ENCODE data around the gene OR8S1.
"Not testable (repeated sequence)": the region's sequence is repeated elsewhere in the genome, so short reads cannot be mapped to it uniquely, and the experiment has no call there.

Gene OR8S1

GRCh38 chr12:48553666-48554343 lies 28.4 kb downstream of the OR8S1 start:
- H3K36me3 ChIP-seq (ENCODE audit: low read length); H3K4me3 ChIP-seq (ENCODE audit: insufficient read depth, low read length, poor library complexity, severe bottlenecking); H3K27me3 ChIP-seq (ENCODE audit: low read length); H3K4me2 ChIP-seq (ENCODE audit: low read depth, low read length, poor library complexity, severe bottlenecking); H3K9me3 ChIP-seq (ENCODE audit: insufficient read depth, low read length); H3K9me2 ChIP-seq (replicated peaks; ENCODE audit: insufficient read depth, low read length); H2AFZ ChIP-seq (ENCODE audit: low read depth, low read length, severe bottlenecking); H4K20me1 ChIP-seq (ENCODE audit: low read depth, low read length); H3K79me2 ChIP-seq (ENCODE audit: insufficient read depth, low read length); H3K27ac ChIP-seq (ENCODE audit: low read depth, low read length); H3F3A ChIP-seq (ENCODE audit: insufficient read depth); H3K9ac ChIP-seq (ENCODE audit: low read length): not testable (repeated sequence)

GRCh38 chr12:48556631-48557030 lies 31.2 kb downstream of the OR8S1 start:
- Histone ChIP-seq H4K20me1 (ENCODE audit: low read depth, low read length) (no peaks in the 10 kb centered on the region), H3F3A (ENCODE audit: insufficient read depth) (no peaks in the 10 kb centered on the region), H3K9ac (ENCODE audit: low read length) (no peak overlapping the region), H3K27ac (ENCODE audit: low read depth, low read length) (no peak overlapping the region), H3K9me3 (ENCODE audit: insufficient read depth, low read length) (no peaks in the 10 kb centered on the region), H3K79me2 (ENCODE audit: insufficient read depth, low read length) (no peaks in the 10 kb centered on the region), H2AFZ (ENCODE audit: low read depth, low read length, severe bottlenecking) (no peak overlapping the region), H3K36me3 (ENCODE audit: low read length) (no peaks in the 10 kb centered on the region), H3K4me2 (ENCODE audit: low read depth, low read length, poor library complexity, severe bottlenecking) (no peak overlapping the region), H3K27me3 (ENCODE audit: low read length) (no peaks in the 10 kb centered on the region), H3K9me2 (replicated peaks; ENCODE audit: insufficient read depth, low read length) (no peaks in the 10 kb centered on the region), H3K4me3 (ENCODE audit: insufficient read depth, low read length, poor library complexity, severe bottlenecking) (no peak overlapping the region)
- TF ChIP-seq CTCF (IDR thresholded peaks at IDR 0.05; ENCODE audit: insufficient read depth, low read length, poor library complexity, severe bottlenecking) (no peak), EZH2phosphoT487 (conservative IDR thresholded peaks at IDR 0.05; ENCODE audit: low read length) (no peak)

- no peak overlapping the region for H3K4me3 ChIP-seq (ENCODE audit: insufficient read depth, low read length, poor library complexity, severe bottlenecking)
- H3F3A ChIP-seq (ENCODE audit: insufficient read depth): no peaks in the 10 kb centered on the region
- H2AFZ ChIP-seq (ENCODE audit: low read depth, low read length, severe bottlenecking): no peak overlapping the region
- no peak overlapping the region for H3K9ac ChIP-seq (ENCODE audit: low read length)
- H3K79me2 ChIP-seq (ENCODE audit: insufficient read depth, low read length): no peaks in the 10 kb centered on the region
- H3K27me3 ChIP-seq (ENCODE audit: low read length): no peaks in the 10 kb centered on the region
- no peaks in the 10 kb centered on the region for H3K36me3 ChIP-seq (ENCODE audit: low read length)
- no peaks in the 10 kb centered on the region for H3K9me2 ChIP-seq (replicated peaks; ENCODE audit: insufficient read depth, low read length)
- TF ChIP-seq CTCF (IDR thresholded peaks at IDR 0.05; ENCODE audit: insufficient read depth, low read length, poor library complexity, severe bottlenecking): no peak
- TF ChIP-seq EZH2phosphoT487 (conservative IDR thresholded peaks at IDR 0.05; ENCODE audit: low read length): no peak
- no peaks in the 10 kb centered on the region for H3K9me3 ChIP-seq (ENCODE audit: insufficient read depth, low read length)
- no peak overlapping the region for H3K4me2 ChIP-seq (ENCODE audit: low read depth, low read length, poor library complexity, severe bottlenecking)
- H4K20me1 ChIP-seq (ENCODE audit: low read depth, low read length): no peaks in the 10 kb centered on the region
- H3K27ac ChIP-seq (ENCODE audit: low read depth, low read length): no peak overlapping the region
These were observed 32.5 kb downstream of the OR8S1 start for GRCh38 chr12:48557919-48558318.

GRCh38 chr12:48567731-48568130 lies 42.3 kb downstream of the OR8S1 start:
- no peaks in the 10 kb centered on the region for H3K9me3 ChIP-seq (ENCODE audit: insufficient read depth, low read length)
- no peaks in the 10 kb centered on the region for H3K36me3 ChIP-seq (ENCODE audit: low read length)
- no peaks in the 10 kb centered on the region for H3K27me3 ChIP-seq (ENCODE audit: low read length)
- H3F3A ChIP-seq (ENCODE audit: insufficient read depth): no peaks in the 10 kb centered on the region
- H3K9ac ChIP-seq (ENCODE audit: low read length): no peak overlapping the region
- TF ChIP-seq CTCF (IDR thresholded peaks at IDR 0.05; ENCODE audit: insufficient read depth, low read length, poor library complexity, severe bottlenecking) (no peak), EZH2phosphoT487 (conservative IDR thresholded peaks at IDR 0.05; ENCODE audit: low read length) (no peak)
- no peaks in the 10 kb centered on the region for H3K9me2 ChIP-seq (replicated peaks; ENCODE audit: insufficient read depth, low read length)
- H3K4me2 ChIP-seq (ENCODE audit: low read depth, low read length, poor library complexity, severe bottlenecking): no peak overlapping the region
- no peak overlapping the region for H3K27ac ChIP-seq (ENCODE audit: low read depth, low read length)
- no peaks in the 10 kb centered on the region for H3K79me2 ChIP-seq (ENCODE audit: insufficient read depth, low read length)
- no peak overlapping the region for H3K4me3 ChIP-seq (ENCODE audit: insufficient read depth, low read length, poor library complexity, severe bottlenecking)
- H2AFZ ChIP-seq (ENCODE audit: low read depth, low read length, severe bottlenecking): no peak overlapping the region
- H4K20me1 ChIP-seq (ENCODE audit: low read depth, low read length): no peaks in the 10 kb centered on the region

Data from SU-DHL-6 (cell line).